ENCODE results near the gene THRA. TPM values are rescaled to one million over a fixed set of nuclear protein-coding genes. Genes with fewer than 3 reads are reported as not detected.

The THRA gene
- total and polyA plus RNA-seq, 8 donors, result 37.9 to 80.7 (median 72.3) TPM

DNA sequence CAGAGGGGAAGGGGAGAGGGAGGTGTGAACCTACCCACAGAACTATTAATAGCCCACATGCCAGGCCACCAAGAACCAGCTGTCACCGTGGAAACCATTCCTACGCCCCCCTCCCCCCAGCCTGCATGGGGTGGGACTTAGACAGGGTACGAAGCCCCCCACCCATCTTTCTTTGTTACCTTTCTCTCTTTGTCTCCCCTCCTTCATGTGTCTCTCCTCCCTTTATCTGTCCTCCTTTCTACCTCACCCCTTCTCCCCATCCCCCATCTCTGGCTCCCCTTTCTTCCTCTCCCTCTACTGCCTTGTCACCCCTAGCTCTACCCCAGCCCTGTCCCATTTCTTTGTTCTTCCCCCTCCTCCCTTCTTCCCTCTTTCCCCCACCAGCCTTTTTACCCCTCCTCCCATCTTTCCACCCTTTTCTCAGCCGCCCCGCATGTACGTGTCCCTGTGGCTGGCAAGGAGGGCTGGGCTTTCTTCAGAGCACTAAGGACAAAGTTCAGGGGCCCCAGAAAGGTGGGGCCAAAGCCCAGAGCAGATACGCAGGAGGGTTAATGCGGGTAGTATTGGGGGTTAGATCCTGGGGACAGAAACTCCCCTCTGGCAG is 8.0 kb downstream of the THRA start:
- ATAC-seq (no peak), DNase-seq (no peak)
- intact Hi-C loops (cut with DNase I), result no loop called here
- H3K9me3 ChIP-seq, result no peaks in the 10 kb centered on the region
- TF ChIP-seq, protein P1, sequence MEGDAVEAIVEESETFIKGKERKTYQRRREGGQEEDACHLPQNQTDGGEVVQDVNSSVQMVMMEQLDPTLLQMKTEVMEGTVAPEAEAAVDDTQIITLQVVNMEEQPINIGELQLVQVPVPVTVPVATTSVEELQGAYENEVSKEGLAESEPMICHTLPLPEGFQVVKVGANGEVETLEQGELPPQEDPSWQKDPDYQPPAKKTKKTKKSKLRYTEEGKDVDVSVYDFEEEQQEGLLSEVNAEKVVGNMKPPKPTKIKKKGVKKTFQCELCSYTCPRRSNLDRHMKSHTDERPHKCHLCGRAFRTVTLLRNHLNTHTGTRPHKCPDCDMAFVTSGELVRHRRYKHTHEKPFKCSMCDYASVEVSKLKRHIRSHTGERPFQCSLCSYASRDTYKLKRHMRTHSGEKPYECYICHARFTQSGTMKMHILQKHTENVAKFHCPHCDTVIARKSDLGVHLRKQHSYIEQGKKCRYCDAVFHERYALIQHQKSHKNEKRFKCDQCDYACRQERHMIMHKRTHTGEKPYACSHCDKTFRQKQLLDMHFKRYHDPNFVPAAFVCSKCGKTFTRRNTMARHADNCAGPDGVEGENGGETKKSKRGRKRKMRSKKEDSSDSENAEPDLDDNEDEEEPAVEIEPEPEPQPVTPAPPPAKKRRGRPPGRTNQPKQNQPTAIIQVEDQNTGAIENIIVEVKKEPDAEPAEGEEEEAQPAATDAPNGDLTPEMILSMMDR (IDR thresholded peaks at IDR 0.05), result no peak
- H3K27me3 ChIP-seq, result no peaks in the 10 kb centered on the region
- H3K27ac ChIP-seq, result peak overlapping the region; percentile 75 to 83
- no peaks in the 10 kb centered on the region for H3K36me3 ChIP-seq
- peaks cover 62 to 94% of the 10 kb centered on the region in 2 donors for H3K4me1 ChIP-seq
- peak overlapping the region in 1 of 2 donors; percentile 9 for H3K4me3 ChIP-seq

DNA sequence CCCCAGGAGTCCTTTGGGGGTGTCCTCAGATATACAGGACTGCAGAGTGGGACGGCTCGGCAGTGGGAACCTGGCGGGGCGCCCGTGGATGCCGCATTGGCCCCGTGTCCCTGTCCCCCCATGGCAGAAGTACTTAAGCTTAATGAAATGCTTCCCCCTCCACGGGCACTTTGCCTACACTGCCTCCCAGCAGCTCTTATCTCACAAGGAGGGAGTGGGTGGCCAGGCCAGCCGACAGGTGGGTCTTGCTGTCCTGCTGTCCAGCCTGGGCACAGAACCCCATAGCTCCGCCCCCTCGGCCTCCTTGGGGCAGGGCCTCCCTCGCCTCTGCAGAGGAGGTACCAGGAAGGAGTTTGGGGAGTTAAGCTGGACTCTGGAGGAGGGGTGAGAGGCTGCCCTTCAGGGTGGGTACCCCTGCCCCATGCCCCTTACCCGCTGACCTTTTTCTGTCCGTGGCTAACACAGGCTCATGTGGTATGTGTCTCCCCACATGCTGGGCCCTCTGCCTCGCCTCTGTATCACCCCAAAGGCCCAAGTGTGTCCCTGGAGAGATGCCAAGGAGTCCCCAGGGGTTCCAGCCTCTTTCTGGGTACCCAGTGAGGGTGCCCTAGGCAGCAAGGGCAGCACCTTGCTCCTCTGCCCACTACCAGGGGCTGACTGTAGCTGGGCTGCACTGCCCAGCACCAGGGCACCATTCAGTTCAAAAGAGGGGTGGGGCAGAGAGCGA is 8.7 kb downstream of the THRA start:
- peak; percentile 59 for ATAC-seq
- H3K27ac ChIP-seq, result peak overlapping the region; percentile 75 to 83
- no peaks in the 10 kb centered on the region for H3K36me3 ChIP-seq
- no peaks in the 10 kb centered on the region for H3K27me3 ChIP-seq
- DNase-seq, result peak in 2 of 4 donors; percentile 85 to 93
- H3K9me3 ChIP-seq, result no peaks in the 10 kb centered on the region
- TF ChIP-seq, protein P1 (IDR thresholded peaks at IDR 0.05), result no peak
- intact Hi-C loops (cut with DNase I), result no loop called here
- H3K4me3 ChIP-seq, result peak overlapping the region in 1 of 2 donors; percentile 9
- peaks cover 69 to 97% of the 10 kb centered on the region in 2 donors for H3K4me1 ChIP-seq

DNA sequence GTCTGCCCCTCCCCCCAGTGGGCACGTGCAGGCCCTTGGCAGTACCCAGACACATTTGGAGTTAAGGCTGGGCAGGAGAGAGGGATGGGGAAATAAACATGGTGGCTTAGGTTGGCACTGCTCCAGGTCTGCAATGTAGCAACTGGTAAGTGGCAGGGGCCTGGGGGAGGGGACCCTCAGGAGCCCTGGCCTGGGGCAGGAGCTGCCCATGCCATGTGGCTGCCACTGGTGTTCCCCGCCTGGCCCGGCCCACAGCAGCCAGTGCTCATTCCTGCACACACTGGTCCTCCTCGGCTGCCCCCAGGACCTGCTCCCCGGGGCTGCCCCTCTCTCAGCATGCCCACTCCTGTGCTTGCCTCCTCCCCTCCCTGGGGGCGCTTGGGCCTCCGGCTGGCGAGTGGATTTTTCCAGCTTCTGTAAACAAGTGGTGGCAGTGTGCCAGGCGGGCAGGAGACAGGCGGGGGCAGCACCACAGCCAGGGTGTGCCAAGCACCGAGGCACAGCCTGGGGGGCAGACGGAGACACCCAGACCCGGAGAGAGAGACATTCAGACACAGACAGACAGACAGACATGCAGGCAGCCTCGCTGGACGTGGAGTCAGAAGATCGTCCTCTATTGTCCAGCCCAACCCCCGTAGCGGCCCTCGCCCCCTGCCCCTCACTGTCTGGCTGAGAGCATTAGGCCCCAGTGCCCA is 9.4 kb downstream of the THRA start:
- DNase-seq (peak in 3 of 4 donors; percentile 82 to 89 (median 86)), ATAC-seq (peak; percentile 41)
- TF ChIP-seq, protein P1 (IDR thresholded peaks at IDR 0.05), result no peak
- H3K36me3 ChIP-seq, result no peaks in the 10 kb centered on the region
- intact Hi-C loops (cut with DNase I), result no loop called here
- H3K27me3 ChIP-seq, result no peaks in the 10 kb centered on the region
- no peak overlapping the region for H3K4me3 ChIP-seq
- peak overlapping the region; percentile 75 to 83 for H3K27ac ChIP-seq
- peaks cover 69 to 91% of the 10 kb centered on the region in 2 donors for H3K4me1 ChIP-seq
- H3K9me3 ChIP-seq, result no peaks in the 10 kb centered on the region

DNA sequence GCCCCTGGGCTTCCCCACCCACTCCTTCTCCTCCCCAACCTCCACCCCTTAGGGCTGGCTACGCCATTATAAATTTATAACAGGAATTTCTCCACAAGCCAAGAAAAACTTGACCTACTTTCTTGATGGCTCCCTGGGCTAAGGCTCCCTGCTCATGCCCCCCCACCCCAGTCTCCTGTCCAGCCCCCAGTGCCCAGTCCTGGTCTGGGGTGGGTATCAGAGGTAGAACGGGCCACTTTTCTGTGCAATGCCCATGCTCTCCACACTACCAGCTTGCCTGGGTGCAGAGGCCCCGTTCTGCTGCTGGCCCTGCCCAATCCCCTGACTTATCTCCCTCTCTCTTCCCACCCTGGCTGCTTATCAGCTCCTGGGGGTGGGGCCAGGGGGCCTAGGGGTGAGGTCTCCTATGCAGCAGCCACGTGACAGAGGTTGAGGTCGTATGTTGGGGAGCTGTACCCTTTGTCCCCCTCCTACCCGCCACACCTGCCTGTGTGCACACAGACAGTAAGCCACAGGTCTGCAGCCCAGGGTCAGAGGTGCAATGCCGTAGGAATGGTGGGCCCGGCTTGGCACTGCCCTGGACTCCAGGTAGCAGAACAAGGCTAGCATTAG is 10.1 kb downstream of the THRA start:
- H3K9me3 ChIP-seq, result no peaks in the 10 kb centered on the region
- no peak for DNase-seq
- TF ChIP-seq, protein P1 (IDR thresholded peaks at IDR 0.05), result no peak
- no peaks in the 10 kb centered on the region for H3K27me3 ChIP-seq
- no peaks in the 10 kb centered on the region for H3K36me3 ChIP-seq
- H3K4me3 ChIP-seq, result no peak overlapping the region
- intact Hi-C loops (cut with DNase I), result no loop called here
- peak; percentile 15 for ATAC-seq
- H3K27ac ChIP-seq, result peak overlapping the region; percentile 75 to 83
- peaks cover 69 to 89% of the 10 kb centered on the region in 2 donors for H3K4me1 ChIP-seq

Data from left lung (tissue), 10 donors.